ENCODE results near the gene BAG5. TPM values are rescaled to one million over a fixed set of nuclear protein-coding genes. Genes with fewer than 3 reads are reported as not detected.

The BAG5 gene
- total RNA-seq, 1 experiment from 2014 or later = 27.0 TPM

DNA sequence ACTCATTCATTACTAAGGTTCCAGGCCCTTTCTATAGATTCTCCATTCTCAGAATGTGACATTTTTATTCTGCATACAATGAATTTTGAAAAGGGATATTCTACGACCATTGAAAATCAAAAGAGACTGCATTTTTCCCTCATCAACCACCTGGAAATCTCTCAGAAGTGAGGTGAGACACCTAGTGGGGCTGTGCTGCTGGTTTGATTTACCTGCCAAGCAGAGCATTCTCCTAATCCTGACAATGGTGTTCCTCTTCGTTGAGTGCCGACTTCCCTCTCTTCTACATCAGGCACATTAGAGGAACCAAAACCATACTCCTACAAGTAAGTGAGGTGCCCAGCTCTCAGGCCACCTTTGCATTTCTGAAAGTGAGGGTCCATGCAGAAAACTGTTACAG is 54.7 kb downstream of the BAG5 start:
- Histone ChIP-seq H4K20me1 (ENCODE audit: insufficient read depth) (no peaks in the 10 kb centered on the region), H3K9ac (ENCODE audit: low read length) (no peak overlapping the region), H3K4me3 (replicated peaks in 1 of 2; ENCODE audit: low read depth in 1 of 2, low read length in 2 of 2) (no peak overlapping the region), H3K9me3 (ENCODE audit: control insufficient read depth in 1 of 2, insufficient read depth in 1 of 2, low read depth in 1 of 2, low read length in 2 of 2) (no peaks in the 10 kb centered on the region), H3K79me2 (ENCODE audit: insufficient read depth, low read length) (no peaks in the 10 kb centered on the region), H3K27ac (ENCODE audit: low read depth, low read length) (no peak overlapping the region), H3K27me3 (ENCODE audit: insufficient read depth, low read length) (no peaks in the 10 kb centered on the region), H3K4me1 (ENCODE audit: control insufficient read depth in 1 of 2, insufficient read depth in 2 of 2, low read length in 2 of 2) (peaks cover 0 to 5% of the 10 kb centered on the region in 2 experiments; a peak in 1 of 4 replicates), H3K4me2 (ENCODE audit: low read length) (no peak overlapping the region), H2AFZ (ENCODE audit: low read depth, low read length, poor library complexity, severe bottlenecking) (no peak overlapping the region), H3K36me3 (ENCODE audit: control insufficient read depth in 1 of 2, insufficient read depth in 2 of 2, low read length in 2 of 2) (peaks cover 16 to 17% of the 10 kb centered on the region in 2 experiments), H3K9me2 (ENCODE audit: insufficient read depth) (no peaks in the 10 kb centered on the region)
- intact Hi-C loops (cut with micrococcal nuclease) = no loop called here
- ChIA-PET RAD21 (ENCODE audit: low non-redundant PET in 1 of 2, low total read pairs in 2 of 2, uncharacterized antibody in 2 of 2, unreplicated experiment in 2 of 2) (no interaction called here), CTCF (no interaction called here), POLR2A (no interaction called here)
- ATAC-seq = no peak
- TF ChIP-seq RAD21 (IDR thresholded peaks at IDR 0.05; ENCODE audit: low read depth) (peak; percentile 12; the same call in 1 of the 2 replicates), CEBPB (IDR thresholded peaks at IDR 0.05; ENCODE audit: low read depth) (no peak)
- DNase-seq (ENCODE audit: low read depth, low spot score) = no peak
- BruUV-seq (replicated peaks) = no TSS peak

Other genes starting within 250 kb of the BAG5 start
- gene EIF5, start 228.4 kb downstream of the BAG5 start, total RNA-seq (2021; ENCODE audit: unreplicated experiment) = 238 TPM
- gene MARK3, start 177.2 kb downstream of the BAG5 start, total RNA-seq (2021; ENCODE audit: unreplicated experiment) = 72.5 TPM
- gene CKB, start 39.8 kb downstream of the BAG5 start, total RNA-seq (2021; ENCODE audit: unreplicated experiment) = 605 TPM
- 14.9 TPM for gene TRMT61A, start 33.5 kb downstream of the BAG5 start, total RNA-seq (2021; ENCODE audit: unreplicated experiment)
- 29.4 TPM for gene COA8, start 303 bp upstream of the BAG5 start, total RNA-seq (2021; ENCODE audit: unreplicated experiment)
- gene KLC1, start 66.6 kb upstream of the BAG5 start, total RNA-seq (2021; ENCODE audit: unreplicated experiment) = 121 TPM
- 48.7 TPM for gene XRCC3, start 152.8 kb upstream of the BAG5 start, total RNA-seq (2021; ENCODE audit: unreplicated experiment)
- gene ZFYVE21, start 153.2 kb upstream of the BAG5 start, total RNA-seq (2021; ENCODE audit: unreplicated experiment) = 31.3 TPM